SK-N-DZ (cell line): ENCODE data around the gene MYO10. TPM values are rescaled to one million over a fixed set of nuclear protein-coding genes. Genes with fewer than 3 reads are reported as not detected.
A peak's percentile ranks its signal among the peaks of the same experiment; 100 is the strongest.
"Not testable (repeated sequence)": the region's sequence is repeated elsewhere in the genome, so short reads cannot be mapped to it uniquely, and the experiment has no call there.

Experiments
- DNase-seq: peaks from one replicate; pipeline ENCODE4 v3.0.0-alpha.2; 2015; ENCODE audit warnings: low spot score
- polyA plus RNA-seq, 2 experiments: library from polyadenylated mRNA; depleted of rRNA; stranded (reverse); fragments of >200 nt; gene quantifications; 2 replicates each; pipeline ENCODE4 v1.2.3, GENCODE V29; 2014

The MYO10 gene
- polyA plus RNA-seq (2014; cell fraction: cytosol; rRNA removed): 0.92 and 2.4 TPM in 2 replicates
- polyA plus RNA-seq (2014; cell fraction: nucleus; rRNA removed): 0.31 and 0.46 TPM in 2 replicates

GRCh38 chr5:16936150-16936988 lies at the start of gene MYO10:
Gene MYO10 (minus strand): TSS chr5:16936288. CDS start chr5:16935808, 480 bp downstream.
- peak; percentile 24 for DNase-seq

GRCh38 chr5:16985304-16985703 lies 49.2 kb upstream of the MYO10 start:
- DNase-seq: not testable (repeated sequence)

GRCh38 chr5:16983972-16984371 lies 47.9 kb upstream of the MYO10 start:
- DNase-seq: no peak

GRCh38 chr5:16983022-16983639 lies 47.0 kb upstream of the MYO10 start:
- DNase-seq: no peak

- DNase-seq: no peak
Measured at GRCh38 chr5:16981700-16982099, 45.6 kb upstream of the MYO10 start.

GRCh38 chr5:16980983-16981382 lies 44.9 kb upstream of the MYO10 start:
- DNase-seq: no peak

- DNase-seq: no peak
Measured at GRCh38 chr5:16978296-16978695, 42.2 kb upstream of the MYO10 start.

GRCh38 chr5:16976625-16977008 lies 40.5 kb upstream of the MYO10 start:
- DNase-seq: no peak

GRCh38 chr5:16975950-16976624 lies 40.0 kb upstream of the MYO10 start:
- no peak for DNase-seq

- no peak for DNase-seq
Measured at GRCh38 chr5:16974981-16975380, 38.9 kb upstream of the MYO10 start.

GRCh38 chr5:16970826-16971225 lies 34.7 kb upstream of the MYO10 start:
- DNase-seq: no peak

- no peak for DNase-seq
Measured at GRCh38 chr5:16970260-16970659, 34.2 kb upstream of the MYO10 start.

- no peak for DNase-seq
Measured at GRCh38 chr5:16965581-16965980, 29.5 kb upstream of the MYO10 start.

GRCh38 chr5:16963821-16964220 lies 27.7 kb upstream of the MYO10 start:
- DNase-seq: no peak

- DNase-seq: no peak
Measured at GRCh38 chr5:16961131-16961530, 25.0 kb upstream of the MYO10 start.

GRCh38 chr5:16957304-16958196 lies 21.5 kb upstream of the MYO10 start:
- no peak for DNase-seq

- DNase-seq: no peak
Measured at GRCh38 chr5:16953729-16954128, 17.6 kb upstream of the MYO10 start.

- DNase-seq: no peak
Measured at GRCh38 chr5:16952968-16953671, 17.0 kb upstream of the MYO10 start.

GRCh38 chr5:16946725-16947124 lies 10.6 kb upstream of the MYO10 start:
- DNase-seq: no peak

- no peak for DNase-seq
Measured at GRCh38 chr5:16944816-16945562, 8.9 kb upstream of the MYO10 start.
